HT1080 (cell line): ENCODE data around the gene EPHB3. TPM values are rescaled to one million over a fixed set of nuclear protein-coding genes. Genes with fewer than 3 reads are reported as not detected.
"Not testable (repeated sequence)": the region's sequence is repeated elsewhere in the genome, so short reads cannot be mapped to it uniquely, and the experiment has no call there.

Experiments used
- DNase-seq: peaks from one replicate; pipeline ENCODE4 v3.0.0-alpha.2; 2015; ENCODE audit warnings: low read depth
- total RNA-seq: library from RNA; depleted of rRNA; stranded (reverse); fragments of >200 nt; shearing (Covaris generic); gene quantifications from 2 replicates; pipeline ENCODE4 v1.2.3, GENCODE V29; 2014

The EPHB3 gene
- total RNA-seq, 1 experiment from 2014 or later = 1.00 TPM

DNA sequence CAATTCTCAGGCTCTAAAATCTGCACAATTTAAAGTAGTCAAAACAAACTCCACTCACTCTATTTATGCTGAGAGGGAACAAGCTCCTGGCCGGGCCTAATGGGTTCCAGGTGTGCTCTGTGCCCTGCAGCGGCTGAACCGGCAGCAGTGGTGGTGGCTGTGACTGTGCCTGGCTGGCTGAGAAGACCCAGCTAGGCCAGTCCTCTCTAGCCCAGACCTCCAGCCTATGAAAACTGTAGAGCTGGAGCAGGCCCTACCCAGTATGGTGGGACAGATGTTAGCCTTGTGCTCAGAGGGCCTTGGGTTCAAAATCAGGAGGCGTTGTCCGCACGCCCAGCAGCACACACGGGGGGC lies 37.0 kb downstream of the EPHB3 start:
- DNase-seq = no peak

DNA sequence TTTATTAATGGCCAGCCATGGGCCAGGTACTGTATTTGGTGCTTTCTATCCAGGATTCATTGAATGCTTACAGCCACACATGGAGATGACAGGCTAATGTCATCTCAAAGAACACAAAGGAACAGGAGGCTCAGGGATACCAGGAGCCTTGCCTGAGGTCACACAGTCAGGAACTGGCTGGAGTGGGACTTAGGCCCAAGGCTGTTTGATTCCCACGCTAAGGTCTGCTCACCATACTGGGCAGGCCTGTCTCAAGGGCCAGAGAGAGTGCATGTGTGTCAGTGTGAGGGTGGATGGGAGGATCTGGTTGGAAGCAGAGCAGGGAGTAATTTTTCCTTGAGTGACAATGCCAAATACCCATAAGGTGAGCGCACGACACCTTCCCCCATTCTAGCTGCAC lies 37.6 kb downstream of the EPHB3 start:
- DNase-seq = no peak

DNA sequence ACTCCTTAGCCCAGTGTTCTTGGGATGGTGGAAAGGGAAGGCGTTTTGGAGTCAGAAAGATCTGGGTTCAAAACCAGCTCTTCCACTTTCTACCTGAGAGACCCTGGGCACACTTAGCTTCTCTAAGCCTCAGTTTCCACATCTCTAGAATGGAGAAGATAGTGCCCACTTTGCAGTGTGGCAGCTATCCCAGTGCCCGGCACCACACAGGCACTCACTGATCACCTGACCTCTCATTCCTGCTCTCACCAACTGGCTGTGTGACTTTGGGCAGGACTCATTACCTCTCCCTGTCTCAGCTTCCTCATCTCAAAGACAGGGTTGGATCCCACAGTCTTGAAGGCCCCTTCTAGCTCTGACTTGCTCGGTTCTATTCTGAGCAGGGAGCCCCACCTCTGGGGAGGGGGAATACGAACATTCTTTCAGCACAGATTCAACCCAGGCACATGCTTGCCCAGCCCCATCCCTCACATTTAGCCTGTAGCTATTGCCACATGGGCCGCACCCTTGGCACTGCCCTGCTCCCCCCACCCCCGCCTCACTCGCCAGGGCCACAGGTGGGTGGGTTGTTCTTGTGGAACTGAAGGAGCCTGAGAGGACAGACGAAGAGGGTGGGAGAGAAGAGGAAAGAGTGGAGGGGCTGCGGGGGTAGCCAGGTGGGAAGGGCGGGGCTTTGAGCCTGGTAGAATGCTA lies 39.2 kb downstream of the EPHB3 start:
- no peak for DNase-seq

DNA sequence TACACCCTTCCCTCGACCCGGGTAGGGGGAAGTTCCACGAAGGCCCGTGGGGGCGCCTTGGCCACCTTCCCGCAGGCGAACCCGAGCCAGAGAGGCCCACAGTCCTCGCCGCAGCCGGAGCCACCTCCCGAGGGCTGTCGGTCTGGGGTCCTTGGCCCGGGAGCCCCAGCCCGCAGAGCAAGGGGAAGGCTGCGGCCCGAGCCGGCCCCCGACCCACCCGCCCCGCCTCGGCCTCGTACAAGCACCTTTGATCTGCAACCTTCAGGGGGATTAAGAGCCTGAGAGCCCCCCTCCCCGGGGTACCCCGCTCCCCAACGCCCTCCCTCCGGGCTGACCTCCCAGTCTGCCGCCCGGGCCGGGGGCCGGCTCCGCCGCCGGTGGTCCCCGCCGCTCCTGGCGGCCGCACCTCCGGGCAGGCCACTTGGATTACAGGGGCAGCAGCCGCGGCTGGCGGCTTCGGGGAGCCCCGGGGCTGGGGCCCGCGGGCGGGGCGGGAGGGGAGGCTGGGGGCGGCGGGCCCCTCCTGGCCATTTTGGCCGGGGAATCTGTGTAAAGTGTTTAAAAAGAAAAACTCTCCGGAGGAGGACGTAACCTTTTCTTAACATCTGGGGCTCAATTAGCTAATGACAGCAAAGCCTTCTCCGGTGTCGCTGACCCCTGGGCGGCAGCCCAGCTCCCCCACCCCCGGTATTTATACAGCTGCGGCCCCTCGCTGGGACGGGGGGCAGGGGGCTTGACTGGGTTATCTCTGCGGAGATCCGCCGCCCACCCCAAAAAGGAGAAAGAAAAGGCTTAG lies 40.2 kb downstream of the EPHB3 start:
- DNase-seq = no peak

DNA sequence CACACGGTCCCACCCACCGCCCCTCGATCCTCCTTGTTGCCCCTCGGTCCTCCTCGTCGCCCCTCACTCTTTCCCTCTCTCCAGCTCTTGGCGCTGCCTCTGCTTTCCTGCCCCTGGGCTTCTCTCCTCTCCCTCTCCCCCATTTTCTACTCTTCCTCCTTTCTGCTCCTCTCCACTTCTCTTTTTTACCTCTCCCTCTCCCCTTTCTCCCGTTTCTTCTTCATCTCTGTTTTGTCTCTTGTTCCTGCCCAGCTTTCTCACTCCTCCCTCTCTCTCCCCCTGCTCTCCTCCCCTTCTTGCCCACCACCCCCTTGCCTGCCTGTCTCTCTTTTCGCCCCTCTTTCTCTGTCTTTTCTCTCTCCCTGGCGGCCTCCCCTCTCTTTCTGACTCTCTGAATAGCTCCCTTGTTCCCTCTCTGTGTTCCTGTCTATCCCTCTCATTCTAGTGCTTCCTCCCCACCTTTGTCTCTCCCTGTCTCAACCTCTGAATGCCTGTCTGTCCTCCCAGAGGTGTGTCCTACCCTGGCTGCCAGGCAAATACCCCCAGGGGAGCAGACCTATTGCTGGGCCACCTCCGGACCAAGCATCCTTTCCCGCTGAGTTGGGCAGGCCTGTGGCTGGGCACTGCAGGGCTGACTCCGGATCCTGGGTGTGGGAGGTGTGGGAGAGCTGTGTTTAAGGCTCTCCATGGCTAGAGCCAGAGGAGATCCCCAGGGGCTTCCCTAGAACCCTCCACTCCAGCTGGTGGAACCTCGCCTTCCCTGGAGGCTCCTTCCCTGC lies 41.0 kb downstream of the EPHB3 start:
- no peak for DNase-seq

DNA sequence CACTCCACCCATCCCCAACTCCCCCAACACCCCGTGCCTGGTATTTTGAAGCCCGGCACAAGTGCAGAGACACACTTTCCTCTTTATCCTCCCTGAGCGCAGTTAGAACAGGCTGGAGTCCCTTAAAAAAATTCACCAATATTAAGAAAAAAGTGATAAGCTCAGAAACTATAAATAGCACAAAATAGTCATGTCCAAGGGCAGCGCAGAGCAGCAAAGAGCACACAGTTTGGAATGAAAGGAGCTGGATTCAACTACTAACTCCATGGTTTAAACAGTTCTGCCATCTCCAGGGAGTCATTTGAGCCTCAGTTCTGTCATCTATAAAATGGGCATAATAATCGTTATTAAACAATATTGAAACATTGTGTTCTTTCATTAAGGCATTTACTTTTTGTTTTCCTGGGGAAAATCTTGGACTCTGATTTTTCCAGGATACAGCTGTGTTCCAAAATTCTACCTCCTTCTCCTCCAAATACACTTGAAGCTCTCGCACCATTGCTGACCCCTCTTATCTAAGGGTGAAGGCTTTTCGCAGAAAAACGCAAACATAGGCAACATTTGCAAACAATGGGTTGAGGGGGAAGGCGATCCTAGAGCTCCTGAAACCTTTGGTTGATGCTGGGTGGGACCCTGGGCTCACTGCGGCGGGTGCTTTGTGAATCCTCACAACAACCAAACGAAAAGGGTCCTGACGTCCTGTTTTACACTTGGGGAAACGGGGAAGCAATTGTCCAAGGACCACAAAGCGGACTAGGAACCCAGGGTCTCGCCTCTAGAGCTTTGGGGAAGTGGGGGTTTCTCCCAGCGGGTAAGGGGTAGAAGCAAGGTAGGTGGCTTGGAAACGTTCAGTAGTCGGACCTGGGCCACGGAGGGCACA lies 41.8 kb downstream of the EPHB3 start:
- no peak for DNase-seq

DNA sequence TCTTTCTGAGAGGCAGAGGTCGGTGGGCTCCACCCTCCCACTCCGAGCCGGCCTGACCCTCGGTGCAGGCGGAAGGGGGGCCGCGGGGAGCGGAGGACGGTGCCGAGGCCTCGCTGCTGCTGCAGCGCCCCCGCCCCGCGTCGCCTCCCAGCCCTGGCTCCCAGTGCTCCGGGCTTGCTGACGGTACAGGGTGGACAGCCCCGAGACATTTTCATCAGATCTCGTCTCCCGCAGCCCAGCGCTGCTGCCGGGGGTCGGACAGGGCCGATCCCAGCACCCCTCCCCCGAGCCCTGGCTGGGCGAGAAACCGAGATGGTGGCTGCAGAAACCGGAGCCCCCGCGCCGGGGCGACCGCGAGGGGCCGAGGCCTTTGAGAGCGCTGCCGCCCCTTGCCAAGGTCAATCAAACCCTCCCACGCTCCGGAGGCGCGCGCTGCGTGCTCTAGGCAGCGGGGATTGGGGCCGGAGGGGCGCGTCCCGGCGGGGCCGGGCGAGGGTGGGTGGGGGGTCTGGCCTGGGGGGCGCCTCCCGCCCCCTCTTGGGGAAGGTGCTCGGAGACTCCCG lies 42.5 kb downstream of the EPHB3 start:
- no peak for DNase-seq

DNA sequence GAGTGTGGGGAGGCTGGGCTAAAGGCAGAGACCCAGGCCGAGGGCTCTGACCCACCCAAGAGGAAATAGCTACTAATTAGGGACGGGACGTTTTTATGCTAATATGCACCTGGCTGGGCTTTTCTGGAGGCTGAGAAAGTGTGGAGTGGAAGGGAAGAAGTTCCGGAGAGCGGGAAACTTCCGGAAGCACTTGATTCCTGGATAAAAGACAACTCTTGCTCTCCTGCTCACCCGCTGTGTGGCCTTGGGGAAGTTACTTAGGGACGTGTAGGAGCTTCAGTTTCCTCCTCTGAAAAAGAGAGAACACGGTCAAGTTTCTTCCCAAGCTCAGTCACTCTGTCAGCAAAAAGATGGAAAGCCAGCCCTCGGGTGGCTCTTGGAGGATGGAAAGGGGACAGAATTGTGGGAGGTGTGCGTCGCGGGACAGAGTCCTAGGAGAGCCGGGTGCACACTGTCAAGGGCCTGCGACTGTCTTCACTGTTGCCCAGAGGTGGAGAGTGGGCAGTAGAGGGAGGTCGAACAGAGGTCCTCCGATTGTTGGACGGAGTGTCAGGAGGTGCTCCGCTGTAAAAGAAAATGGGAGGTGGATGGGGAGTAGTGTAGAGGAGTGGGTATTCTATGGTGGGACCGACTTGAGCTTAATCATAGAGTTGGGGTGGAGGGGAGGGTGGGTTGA lies 43.2 kb downstream of the EPHB3 start:
- DNase-seq = no peak

DNA sequence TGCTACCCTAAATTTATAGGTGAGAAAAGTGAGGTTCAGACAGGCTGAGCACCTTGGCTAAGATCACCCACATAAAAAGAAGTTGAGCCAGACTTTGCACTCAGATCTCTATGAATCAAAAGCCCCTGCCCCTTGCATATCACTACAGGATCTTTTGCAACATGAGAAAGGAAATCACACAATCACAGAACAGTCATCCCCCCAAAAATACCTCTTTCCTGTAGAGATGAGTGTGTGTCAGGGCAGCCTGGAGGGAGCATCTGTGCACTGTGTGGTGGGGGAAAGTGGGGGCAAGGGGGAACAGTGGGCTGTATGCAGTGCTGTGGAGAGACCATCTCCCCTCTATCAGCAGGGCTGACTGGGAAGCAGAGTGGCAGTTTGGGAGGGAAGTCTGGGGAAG lies 46.6 kb downstream of the EPHB3 start:
- DNase-seq = no peak

DNA sequence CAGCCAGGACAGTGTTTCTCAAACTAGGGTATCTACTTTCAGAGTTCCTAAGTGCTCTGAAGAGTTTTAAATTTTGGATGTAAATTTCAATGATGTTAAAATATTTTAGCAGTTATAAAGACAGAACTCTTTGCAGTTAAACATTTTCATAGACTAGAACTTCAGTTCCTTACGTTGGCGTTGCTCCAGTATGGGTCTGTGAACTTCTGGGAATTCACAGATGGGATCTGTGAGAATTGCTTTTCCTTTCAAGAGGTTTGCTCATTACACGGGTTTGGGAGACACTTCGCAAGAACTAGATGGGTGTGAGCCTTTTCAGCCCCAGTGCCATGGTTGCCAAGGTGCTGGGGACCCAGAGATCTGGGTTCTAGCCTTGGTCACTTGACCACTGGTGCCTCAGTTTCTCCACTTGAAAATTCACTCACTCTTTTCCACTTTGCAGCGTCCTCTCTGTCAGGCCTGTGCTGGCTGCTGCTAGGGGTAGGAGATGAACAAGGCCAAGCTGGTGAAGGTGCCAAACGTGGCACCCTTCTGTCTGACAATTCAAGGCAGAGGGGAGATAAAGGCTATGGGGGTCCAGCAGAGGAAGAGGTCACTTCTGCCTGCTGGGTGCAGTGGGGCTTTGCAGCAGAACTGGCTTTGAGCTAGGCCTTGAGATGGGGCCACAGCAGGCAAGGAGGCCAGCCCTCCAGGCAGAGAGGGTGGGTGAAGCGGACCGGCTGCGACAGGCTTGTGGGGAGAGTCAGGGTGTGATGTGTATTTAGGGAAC lies 48.1 kb downstream of the EPHB3 start:
- no peak for DNase-seq

DNA sequence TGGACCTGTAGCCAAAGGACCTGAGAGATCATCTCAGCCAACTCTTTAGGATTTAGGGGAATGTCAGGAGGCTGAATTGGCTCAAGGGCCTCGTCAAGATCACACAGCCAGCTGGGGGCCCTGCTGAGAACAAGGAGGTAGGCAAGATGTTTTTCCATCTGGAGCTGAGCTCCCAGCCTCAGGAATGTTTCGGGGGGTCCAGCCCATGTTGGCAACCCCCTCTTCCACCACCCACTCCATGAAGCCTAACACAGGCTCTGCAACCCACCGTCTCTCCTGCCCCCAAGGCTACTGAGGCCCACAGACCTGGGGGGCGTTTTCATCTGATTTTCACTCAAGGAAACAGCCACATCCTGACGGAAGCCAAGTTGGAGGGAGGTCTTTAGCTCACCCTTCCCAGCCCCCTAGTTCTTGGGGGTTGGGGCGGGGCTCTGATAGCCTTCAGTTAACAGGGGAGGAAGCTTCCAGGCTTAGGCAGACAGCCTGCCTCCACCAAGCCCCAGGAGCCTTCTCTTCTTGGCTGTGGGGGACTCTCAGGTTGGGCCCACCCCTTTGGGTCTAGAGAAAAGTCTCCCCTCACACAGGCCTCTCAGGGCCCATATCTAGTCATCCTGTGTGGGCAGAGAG lies 48.8 kb downstream of the EPHB3 start:
- no peak for DNase-seq

DNA sequence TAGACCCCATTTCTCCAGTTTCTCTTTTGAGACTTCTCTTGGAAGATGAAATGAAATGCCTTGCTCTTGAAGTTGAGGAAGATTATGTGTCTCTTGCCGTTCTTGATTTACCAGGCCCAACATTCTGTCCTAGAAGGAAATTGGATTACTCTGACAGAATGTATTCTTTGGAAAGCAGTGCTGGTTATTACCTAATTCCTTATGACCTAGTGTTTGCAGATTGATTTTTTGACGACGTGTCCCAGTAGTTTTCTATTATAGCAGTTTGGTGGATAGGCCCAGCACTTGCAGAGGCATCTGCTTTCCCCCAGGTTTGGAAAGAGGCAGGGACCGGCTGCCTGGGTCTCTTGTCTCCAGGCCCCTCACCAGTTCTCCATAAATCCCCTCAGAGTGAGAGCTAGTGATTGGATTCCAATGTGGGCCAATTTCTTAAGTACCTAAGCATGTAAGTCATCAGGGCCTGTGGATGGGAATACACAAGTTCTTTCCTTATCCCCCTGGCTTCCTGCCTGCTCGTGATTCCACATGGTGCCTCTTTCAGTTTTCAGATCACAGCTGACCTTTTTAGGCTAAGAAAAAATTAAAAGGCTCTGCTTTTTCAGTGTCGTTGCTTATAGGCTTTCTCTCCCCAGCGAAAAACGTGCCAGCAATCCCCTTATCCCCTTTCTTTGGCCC lies 50.2 kb downstream of the EPHB3 start:
- DNase-seq = no peak

DNA sequence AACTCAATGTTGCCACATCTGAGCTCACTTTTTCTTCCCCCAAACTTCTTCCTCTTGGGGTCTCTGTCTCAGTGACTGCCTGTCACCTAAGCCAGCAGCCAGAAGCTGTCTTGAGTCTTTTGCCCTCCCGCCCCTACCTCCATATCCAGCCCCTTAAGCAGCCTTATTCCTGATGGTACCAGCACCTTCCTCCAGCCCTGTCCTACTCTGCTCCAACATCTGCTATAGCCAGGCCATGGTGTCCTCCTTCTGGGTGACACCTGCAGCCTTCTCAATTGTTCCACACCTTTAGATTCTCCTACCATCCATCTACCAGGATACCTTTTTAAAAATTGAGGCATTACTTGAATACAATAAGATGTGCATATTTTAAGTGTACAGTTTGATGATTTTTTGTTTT lies 53.8 kb downstream of the EPHB3 start:
- no peak for DNase-seq

DNA sequence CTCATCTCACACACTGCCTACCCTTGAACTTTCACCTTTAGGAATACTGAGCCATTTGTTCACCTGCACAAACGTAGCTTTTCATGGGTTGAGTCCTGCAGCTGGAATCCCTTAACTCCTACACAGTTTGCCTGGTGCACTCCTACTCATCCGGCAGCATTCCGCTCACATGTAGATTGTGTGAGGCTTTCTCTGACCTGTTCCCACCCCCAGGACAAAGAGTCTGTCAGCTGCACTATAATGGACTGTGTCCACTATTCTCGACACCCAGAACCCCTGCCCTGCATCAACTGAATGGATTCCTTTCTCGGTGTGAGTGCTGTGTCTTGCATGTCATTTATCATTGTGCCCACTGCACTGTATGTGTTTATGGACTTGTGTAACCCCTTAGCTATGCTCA lies 54.9 kb downstream of the EPHB3 start:
- DNase-seq = no peak

DNA sequence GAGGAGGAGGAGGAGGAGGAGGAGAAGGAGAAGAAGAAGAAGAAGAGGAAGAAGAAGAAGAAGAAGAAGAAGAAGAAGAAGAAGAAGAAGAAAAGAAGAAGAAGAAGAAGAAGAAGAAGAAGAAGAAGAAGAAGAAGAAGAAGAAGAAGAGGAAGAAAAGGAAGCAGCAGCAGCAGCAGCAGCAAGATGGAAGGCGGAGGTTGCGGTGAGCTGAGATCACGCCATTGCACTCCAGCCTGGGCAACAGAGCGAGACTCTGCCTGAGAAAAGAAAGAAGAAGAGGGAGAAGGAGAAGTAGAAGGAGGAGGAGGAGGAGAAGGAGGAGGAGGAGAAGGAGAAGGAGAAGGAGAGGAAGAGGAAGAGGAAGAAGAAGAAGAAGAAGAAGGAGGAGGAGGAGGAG lies 55.7 kb downstream of the EPHB3 start:
- not testable (repeated sequence) for DNase-seq

DNA sequence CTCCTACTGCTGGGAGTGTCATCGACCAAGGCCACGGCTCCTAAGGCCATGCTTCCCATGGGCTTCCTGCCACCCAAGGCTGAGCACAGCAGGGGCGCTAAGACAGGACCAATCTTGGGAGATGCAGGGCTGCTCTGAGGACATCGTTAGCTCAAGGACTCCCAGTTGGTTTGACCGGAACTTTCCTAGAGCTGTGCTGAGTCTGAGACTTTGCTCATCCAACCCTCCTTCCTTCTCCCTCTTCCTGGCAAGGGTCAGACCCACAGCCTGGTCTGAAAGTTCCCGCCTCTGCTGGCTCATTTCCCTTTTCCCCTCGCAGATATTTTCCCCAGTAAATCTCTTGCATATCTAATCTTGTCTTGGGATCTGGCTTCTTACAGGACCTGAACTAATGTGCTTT lies 57.2 kb downstream of the EPHB3 start:
- DNase-seq = no peak

DNA sequence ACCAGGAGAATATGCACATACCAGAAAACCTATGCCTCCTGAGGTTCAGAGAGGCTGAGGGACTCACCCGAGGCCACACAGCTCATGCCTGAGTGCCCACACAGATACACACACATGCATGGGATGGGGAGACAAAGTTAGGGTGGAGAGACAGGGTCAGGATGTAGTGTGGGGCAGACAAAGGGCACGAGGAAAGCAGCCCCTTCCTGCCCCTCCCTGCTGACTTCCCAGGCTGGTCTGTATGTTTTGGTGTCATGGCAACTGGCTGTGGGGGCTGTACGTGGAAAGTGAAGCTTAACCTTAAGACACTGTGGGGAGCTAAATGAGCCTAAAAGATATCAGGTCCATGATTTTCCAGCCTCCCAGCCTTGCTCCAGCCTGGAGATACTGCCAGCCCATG lies 57.8 kb downstream of the EPHB3 start:
- DNase-seq = peak; percentile 34

DNA sequence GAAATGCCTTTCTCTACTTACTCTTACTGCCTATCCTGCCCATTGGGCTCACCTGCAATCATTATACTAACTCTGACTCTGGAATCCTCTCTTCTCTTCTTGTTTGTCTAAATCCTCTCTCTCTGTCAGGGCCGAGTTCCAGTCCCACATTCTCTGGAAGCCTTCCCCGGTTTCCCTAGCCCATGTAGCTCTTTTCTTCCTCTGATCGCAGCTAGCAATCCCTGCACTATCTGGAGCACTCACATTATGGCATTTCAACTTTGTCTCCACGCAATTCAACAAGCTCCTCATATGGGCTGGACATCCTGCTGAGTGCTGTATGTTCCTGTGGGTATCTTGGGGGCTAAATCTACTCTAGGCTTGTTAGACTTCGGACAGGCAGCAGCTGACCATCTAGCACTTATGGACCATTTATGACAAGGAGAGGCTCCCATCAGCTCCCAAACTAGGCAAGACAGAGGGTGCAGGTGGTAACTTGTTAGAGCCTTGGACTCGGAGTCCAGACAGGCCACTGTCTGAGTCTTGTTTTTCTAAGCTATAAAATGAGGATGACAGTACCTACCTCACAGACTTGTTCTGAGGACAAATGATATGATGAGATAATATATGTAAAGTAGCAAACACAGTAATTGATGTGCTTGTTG lies 58.3 kb downstream of the EPHB3 start:
- DNase-seq = no peak
